HEK293 (cell line): ENCODE measurements around the gene KLHDC3.

Source experiments
- TCF7L2 ChIP-seq: IDR thresholded peaks from 2 replicates; pipeline ENCODE4 v1.6.1; 2011; ENCODE audit warnings: low read depth, mild to moderate bottlenecking, inconsistent platforms, low read length, moderate library complexity, borderline replicate concordance
- ZNF274 ChIP-seq, 2 experiments: fragments of 200-500 bp in 1 of 2; fragments of 450-650 bp in 1 of 2; sonication (Bioruptor generic) in 1 of 2; formaldehyde crosslinking in 1 of 2; IDR thresholded peaks; 2 replicates each; pipeline versions ENCODE4 v1.5.1 to v1.6.1; 2014 to 2016; ENCODE audit warnings: borderline replicate concordance in 1 of 2, inconsistent platforms in 1 of 2, low read length in 1 of 2, missing biosample characterization in 1 of 2, missing genetic modification characterization in 1 of 2

DNA sequence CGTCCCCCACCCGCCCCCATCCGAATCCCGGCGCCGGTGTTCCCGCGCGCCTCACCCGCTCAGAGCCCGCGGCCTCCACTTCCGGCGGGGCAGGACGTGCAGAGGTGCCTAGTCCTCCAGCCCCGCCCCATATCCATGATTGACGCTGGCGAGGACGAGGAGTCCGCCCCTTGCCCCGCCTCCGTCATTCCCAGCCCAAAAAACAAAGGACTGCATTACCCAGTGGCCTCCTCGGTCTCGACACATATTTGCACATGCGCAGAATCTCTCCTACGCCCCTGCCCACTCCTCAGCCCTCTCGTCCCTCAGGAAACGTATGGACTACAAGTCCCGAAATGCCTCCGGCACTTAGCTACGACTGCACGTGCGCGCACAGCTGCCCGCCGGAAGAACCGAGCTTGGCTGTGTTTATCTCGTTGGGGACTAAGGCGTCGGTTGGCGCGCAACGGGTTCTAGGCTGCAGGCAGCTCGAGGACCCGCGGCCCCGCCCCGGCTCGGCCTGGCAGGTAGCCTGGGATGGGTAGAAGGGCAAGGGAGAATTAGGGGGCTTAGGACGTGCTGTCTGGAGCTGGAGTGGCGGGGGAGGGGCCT lies at the start of gene KLHDC3, which contains the start of gene MEA1:
- TF ChIP-seq TCF7L2 (no peak), ZNF274 (IDR thresholded peaks at IDR 0.05; ENCODE audit: low read length) (no peak), ZNF274 (tag by site-specific recombination; IDR thresholded peaks at IDR 0.05; ENCODE audit: borderline replicate concordance) (no peak)
